Activated effector memory CD4-positive, alpha-beta T cell treated with anti-CD3 and anti-CD28 coated beads, Interleukin-2, amount 50 U/mL, for 16 hours (primary cell): ENCODE results near the gene USP17L18.
A peak's percentile ranks its signal among the peaks of the same experiment; 100 is the strongest.
"Not testable (repeated sequence)": the region's sequence is repeated elsewhere in the genome, so short reads cannot be mapped to it uniquely, and the experiment has no call there.

ENCODE experiments used
- DNase-seq: peaks from one replicate; pipeline ENCODE4 v3.0.0-alpha.2; 2020

USP17L18 gene

GRCh38 chr4:9247953-9248680, at the start of gene USP17L18:
Gene USP17L18, plus strand, starts transcription at chr4:9248630. Its CDS starts 0 bp downstream, at chr4:9248630.
- peak; percentile 65 for DNase-seq

- DNase-seq, result not testable (repeated sequence)
Observed at GRCh38 chr4:9210357-9210756, 38.1 kb upstream of the USP17L18 start, which contains the start of gene USP17L10. Gene USP17L10, plus strand, starts transcription at chr4:9210657. Its CDS starts 0 bp downstream, at chr4:9210657.

- not testable (repeated sequence) for DNase-seq
Observed at GRCh38 chr4:9214701-9215100, 33.7 kb upstream of the USP17L18 start.

- DNase-seq, result not testable (repeated sequence)
Observed at GRCh38 chr4:9215105-9215504, 33.3 kb upstream of the USP17L18 start, which contains the start of gene USP17L11. Gene USP17L11, plus strand, starts transcription at chr4:9215405. Its CDS starts 0 bp downstream, at chr4:9215405.

GRCh38 chr4:9219852-9220251, 28.6 kb upstream of the USP17L18 start, which contains the start of gene USP17L12:
Gene USP17L12, plus strand, starts transcription at chr4:9220152. Its CDS starts 0 bp downstream, at chr4:9220152.
- not testable (repeated sequence) for DNase-seq

- not testable (repeated sequence) for DNase-seq
Observed at GRCh38 chr4:9224596-9224995, 23.8 kb upstream of the USP17L18 start, which contains the start of gene USP17L13. Gene USP17L13, plus strand, starts transcription at chr4:9224896. Its CDS starts 0 bp downstream, at chr4:9224896.

- peak; percentile 49 for DNase-seq
Observed at GRCh38 chr4:9230249-9230648, 18.2 kb upstream of the USP17L18 start.

GRCh38 chr4:9234085-9234484, 14.3 kb upstream of the USP17L18 start, which contains the start of gene USP17L15:
Gene USP17L15, plus strand, starts transcription at chr4:9234385. Its CDS starts 0 bp downstream, at chr4:9234385.
- not testable (repeated sequence) for DNase-seq

- not testable (repeated sequence) for DNase-seq
Observed at GRCh38 chr4:9238461-9238860, 10.0 kb upstream of the USP17L18 start.

GRCh38 chr4:9243579-9243978, 4.9 kb upstream of the USP17L18 start, which contains the start of gene USP17L17:
Gene USP17L17, plus strand, starts transcription at chr4:9243879. Its CDS starts 0 bp downstream, at chr4:9243879.
- DNase-seq, result not testable (repeated sequence)

GRCh38 chr4:9253078-9253477, 4.6 kb downstream of the USP17L18 start, which contains the start of gene USP17L19:
Gene USP17L19, plus strand, starts transcription at chr4:9253378. Its CDS starts 0 bp downstream, at chr4:9253378.
- not testable (repeated sequence) for DNase-seq

- DNase-seq, result not testable (repeated sequence)
Observed at GRCh38 chr4:9257824-9258223, 9.4 kb downstream of the USP17L18 start, which contains the start of gene USP17L20. Gene USP17L20, plus strand, starts transcription at chr4:9258124. Its CDS starts 0 bp downstream, at chr4:9258124.

- DNase-seq, result not testable (repeated sequence)
Observed at GRCh38 chr4:9262572-9262971, 14.1 kb downstream of the USP17L18 start, which contains the start of gene USP17L21. Gene USP17L21, plus strand, starts transcription at chr4:9262872. Its CDS starts 0 bp downstream, at chr4:9262872.

- not testable (repeated sequence) for DNase-seq
Observed at GRCh38 chr4:9267319-9267718, 18.9 kb downstream of the USP17L18 start, which contains the start of gene USP17L22. Gene USP17L22, plus strand, starts transcription at chr4:9267619. Its CDS starts 0 bp downstream, at chr4:9267619.

- DNase-seq, result peak; percentile 69
Observed at GRCh38 chr4:9271719-9272118, 23.3 kb downstream of the USP17L18 start.
